Esophagus muscularis mucosa (tissue), 4 donors: ENCODE measurements around the gene ZNF155. TPM values are rescaled to one million over a fixed set of nuclear protein-coding genes. Genes with fewer than 3 reads are reported as not detected.

Experiments
- DNase-seq: peaks from one replicate; pipeline ENCODE4 v3.0.0-alpha.2; 2017; ENCODE audit errors: extremely low spot score
- H3K27ac ChIP-seq, 4 donors: fragments of 200-600 bp; sonication (generic); replicated peaks in 1 of 4; 1 replicate in 3 of 4; 2 replicates in 1 of 4; pipeline ENCODE4 v1.5.1; 2016 to 2019; ENCODE audit warnings: mild to moderate bottlenecking in 1 of 4
- H3K27me3 ChIP-seq, 4 donors: fragments of 200-600 bp; sonication (generic); one replicate each; pipeline versions ENCODE4 v1.5.1 to v1.6.0; 2016 to 2019
- H3K36me3 ChIP-seq, 4 donors: fragments of 200-600 bp; sonication (generic); one replicate each; pipeline ENCODE4 v1.5.1; 2016 to 2019
- H3K4me1 ChIP-seq, 4 donors: fragments of 200-600 bp; sonication (generic); one replicate each; pipeline ENCODE4 v1.5.1; 2016 to 2019
- H3K4me3 ChIP-seq, 4 donors: fragments of 200-600 bp; sonication (generic); 1 replicate in 2 of 4; 2 replicates in 2 of 4; pipeline ENCODE4 v1.5.1; 2016 to 2019; ENCODE audit warnings: mild to moderate bottlenecking in 4 of 4, moderate library complexity in 1 of 4
- H3K9me3 ChIP-seq, 4 donors: fragments of 200-600 bp; sonication (generic); 1 replicate in 3 of 4; 2 replicates in 1 of 4; pipeline ENCODE4 v1.5.1; 2016 to 2019
- CTCF ChIP-seq, 3 experiments: fragments of 200-600 bp in 2 of 3; fragments of 450-650 bp in 1 of 3; sonication (generic) in 2 of 3; IDR thresholded peaks; one replicate each; pipeline ENCODE4 v1.5.1; 2017 to 2019; ENCODE audit warnings: antibody characterized with exemption in 3 of 3, mild to moderate bottlenecking in 2 of 3, moderate library complexity in 1 of 3
- EP300 ChIP-seq: sonication (generic); formaldehyde crosslinking; IDR thresholded peaks from one replicate; pipeline ENCODE4 v1.6.1; 2017; ENCODE audit warnings: antibody characterized with exemption
- POLR2A ChIP-seq: fragments of 450-650 bp; IDR thresholded peaks from one replicate; pipeline ENCODE4 v1.6.1; 2017; ENCODE audit warnings: antibody characterized with exemption, moderate library complexity, mild to moderate bottlenecking, low read depth
- POLR2AphosphoS5 ChIP-seq, 2 donors: sonication (generic); formaldehyde crosslinking; IDR thresholded peaks; one replicate each; pipeline ENCODE4 v1.6.1; 2017; ENCODE audit warnings: antibody characterized with exemption in 2 of 2
- WGBS: methylation state at CpG from one replicate; pipeline ENCODE4 v1.1.5; 2018; 5-methylcytosine and 5-hydroxymethylcytosine counted together
- intact Hi-C: fragments of 100-400 bp; cut with DNase I; formaldehyde crosslinking; loops from one replicate; pipeline ENCODE4 v1.15.1; 2023
- total RNA-seq, 4 donors: library from RNA; depleted of rRNA; stranded (reverse); fragments of >200 nt; gene quantifications; one replicate each; pipeline versions ENCODE4 v1.1.0 to v1.2.1, GENCODE V29; 2016

ZNF155 gene
- total RNA-seq, 4 donors from 2014 or later = 5.3 to 6.2 (median 5.9) TPM

GRCh38 chr19:43956827-43957226 is 27.2 kb upstream of the ZNF155 start:
- WGBS = 93% methylated on average over 3 of the region's 3 CpGs
- intact Hi-C loops = no loop called here

GRCh38 chr19:43957891-43958290 is 26.1 kb upstream of the ZNF155 start:
- H3K4me3 ChIP-seq = no peak overlapping the region
- H3K36me3 ChIP-seq = peaks cover 12 to 50% (median 17%) of the 10 kb centered on the region in 4 donors
- H3K27ac ChIP-seq = no peak overlapping the region
- no peak for DNase-seq
- 94% methylated on average over 3 of the region's 3 CpGs for WGBS
- peaks cover 11 to 90% (median 83%) of the 10 kb centered on the region in 4 donors for H3K9me3 ChIP-seq
- TF ChIP-seq POLR2A (no peak), CTCF (IDR thresholded peaks at IDR 0.05) (no peak), POLR2AphosphoS5 (IDR thresholded peaks at IDR 0.05) (no peak), EP300 (no peak)
- no peaks in the 10 kb centered on the region for H3K4me1 ChIP-seq
- no peaks in the 10 kb centered on the region for H3K27me3 ChIP-seq
- intact Hi-C loops = no loop called here

More at GRCh38 chr19:43956827-43957226, 27.2 kb upstream of the ZNF155 start:
- H3K27ac ChIP-seq = no peak overlapping the region
- TF ChIP-seq POLR2AphosphoS5 (IDR thresholded peaks at IDR 0.05) (no peak), CTCF (IDR thresholded peaks at IDR 0.05) (no peak), EP300 (no peak), POLR2A (no peak)
- no peak overlapping the region for H3K4me3 ChIP-seq
- peaks cover 0 to 7% (median 0%) of the 10 kb centered on the region in 4 donors for H3K4me1 ChIP-seq
- DNase-seq = no peak
- no peaks in the 10 kb centered on the region for H3K27me3 ChIP-seq
- H3K9me3 ChIP-seq = peaks cover 8 to 80% (median 72%) of the 10 kb centered on the region in 4 donors
- H3K36me3 ChIP-seq = peaks cover 6 to 42% (median 9%) of the 10 kb centered on the region in 4 donors

GRCh38 chr19:43960411-43960810 is 23.6 kb upstream of the ZNF155 start:
- no peak for TF ChIP-seq CTCF (IDR thresholded peaks at IDR 0.05)
- TF ChIP-seq EP300 = no peak
- no peak for TF ChIP-seq POLR2A
- peaks cover 16 to 100% (median 96%) of the 10 kb centered on the region in 4 donors for H3K9me3 ChIP-seq
- DNase-seq = no peak
- H3K27ac ChIP-seq = no peak overlapping the region
- no peaks in the 10 kb centered on the region for H3K4me1 ChIP-seq
- peaks cover 35 to 63% (median 38%) of the 10 kb centered on the region in 4 donors for H3K36me3 ChIP-seq
- no peak overlapping the region for H3K4me3 ChIP-seq
- WGBS = 61% methylated on average over 3 of the region's 4 CpGs
- intact Hi-C loops = no loop called here
- H3K27me3 ChIP-seq = no peaks in the 10 kb centered on the region

GRCh38 chr19:43966079-43966694 is 17.8 kb upstream of the ZNF155 start:
- Histone ChIP-seq H3K4me1 (no peaks in the 10 kb centered on the region), H3K27ac (no peak overlapping the region), H3K36me3 (peaks cover 64 to 86% (median 80%) of the 10 kb centered on the region in 4 donors), H3K4me3 (no peak overlapping the region), H3K9me3 (peaks cover 28 to 100% (median 100%) of the 10 kb centered on the region in 4 donors), H3K27me3 (no peaks in the 10 kb centered on the region)
- DNase-seq = no peak
- no peak for TF ChIP-seq EP300
- TF ChIP-seq CTCF (IDR thresholded peaks at IDR 0.05) = no peak
- no peak for TF ChIP-seq POLR2A
- TF ChIP-seq POLR2AphosphoS5 (IDR thresholded peaks at IDR 0.05) = no peak
- intact Hi-C loops = no loop called here
- 98% methylated on average over 3 of the region's 3 CpGs for WGBS

GRCh38 chr19:43976732-43977131 is 7.3 kb upstream of the ZNF155 start:
- intact Hi-C loops = no loop called here
- no peak for DNase-seq
- H3K4me3 ChIP-seq = no peak overlapping the region
- no peak overlapping the region for H3K27ac ChIP-seq
- TF ChIP-seq EP300 (no peak), CTCF (IDR thresholded peaks at IDR 0.05) (no peak), POLR2A (no peak), POLR2AphosphoS5 (IDR thresholded peaks at IDR 0.05) (no peak)
- no peaks in the 10 kb centered on the region for H3K4me1 ChIP-seq
- no peaks in the 10 kb centered on the region for H3K27me3 ChIP-seq
- no peaks in the 10 kb centered on the region for H3K36me3 ChIP-seq
- peaks cover 6 to 98% (median 95%) of the 10 kb centered on the region in 4 donors for H3K9me3 ChIP-seq
- 89% methylated on average over 1 of the region's 1 CpG for WGBS
